ENCODE data around the gene UBE2L5. TPM values are rescaled to one million over a fixed set of nuclear protein-coding genes. Genes with fewer than 3 reads are reported as not detected.

The UBE2L5 gene
- total and polyA plus RNA-seq, 2 of the 13 experiments (the other 11 are each of a cell fraction or from before 2014, with no cell fraction given) = 0.13 TPM; not detected in 1

DNA sequence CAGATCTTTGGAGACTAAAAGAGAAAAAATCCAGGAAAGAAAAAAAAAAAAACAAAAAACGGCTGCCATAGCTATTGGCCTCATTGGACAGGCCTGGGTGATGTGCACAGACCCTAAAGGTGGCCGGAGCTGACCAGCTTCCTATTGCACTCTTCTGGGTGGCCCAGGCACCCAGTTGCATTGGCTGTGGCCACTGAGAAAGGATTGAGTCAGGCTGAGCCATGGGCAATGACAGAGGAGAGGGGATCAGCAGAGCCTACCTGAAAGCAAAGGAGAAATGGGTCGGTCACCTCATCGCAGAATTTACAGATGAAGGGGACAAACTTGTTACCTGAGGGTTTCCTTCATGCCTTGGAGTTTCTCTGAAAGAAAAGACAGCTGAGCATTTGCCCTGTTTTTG, 26.1 kb downstream of the UBE2L5 start:
- Histone ChIP-seq H3K9me3 (ENCODE audit: low read length) (no peaks in the 10 kb centered on the region), H3K79me2 (ENCODE audit: insufficient read depth, low read length) (no peaks in the 10 kb centered on the region), H4K20me1 (ENCODE audit: insufficient read depth, low read length) (no peaks in the 10 kb centered on the region), H3K4me1 (ENCODE audit: insufficient read depth, low read length) (peaks cover 14% of the 10 kb centered on the region), H3K9ac (ENCODE audit: insufficient read depth, low read depth, low read length) (no peak overlapping the region), H3K27ac (ENCODE audit: extremely low read length, insufficient read depth, low read length) (no peak overlapping the region), H3K36me3 (replicated peaks in 1 of 2; ENCODE audit: control insufficient read depth in 1 of 2, insufficient read depth in 2 of 2, low read length in 2 of 2) (no peaks in the 10 kb centered on the region), H3K4me3 (replicated peaks in 1 of 3; ENCODE audit: insufficient read depth in 1 of 3, low read depth in 2 of 3, low read length in 3 of 3) (no peak overlapping the region), H2AFZ (ENCODE audit: low read length) (no peak overlapping the region), H3K27me3 (ENCODE audit: control insufficient read depth in 1 of 2, insufficient read depth in 2 of 2, low read length in 2 of 2) (peaks cover 0 to 21% of the 10 kb centered on the region in 2 experiments; a peak in 4 of 5 replicates), H3K4me2 (ENCODE audit: low read depth, low read length) (no peak overlapping the region)
- no peak for FAIRE-seq
- POLR2A ChIA-PET = interaction anchor here (1.1 kb wide), 1 partner anchor 14 kb away, joined by 3 read pairs; no protein-coding TSS in a partner anchor
- CTCF ChIA-PET (ENCODE audit: low intra/inter-chr PET ratio, low total read pairs) = no interaction called here
- TF ChIP-seq, protein P1, sequence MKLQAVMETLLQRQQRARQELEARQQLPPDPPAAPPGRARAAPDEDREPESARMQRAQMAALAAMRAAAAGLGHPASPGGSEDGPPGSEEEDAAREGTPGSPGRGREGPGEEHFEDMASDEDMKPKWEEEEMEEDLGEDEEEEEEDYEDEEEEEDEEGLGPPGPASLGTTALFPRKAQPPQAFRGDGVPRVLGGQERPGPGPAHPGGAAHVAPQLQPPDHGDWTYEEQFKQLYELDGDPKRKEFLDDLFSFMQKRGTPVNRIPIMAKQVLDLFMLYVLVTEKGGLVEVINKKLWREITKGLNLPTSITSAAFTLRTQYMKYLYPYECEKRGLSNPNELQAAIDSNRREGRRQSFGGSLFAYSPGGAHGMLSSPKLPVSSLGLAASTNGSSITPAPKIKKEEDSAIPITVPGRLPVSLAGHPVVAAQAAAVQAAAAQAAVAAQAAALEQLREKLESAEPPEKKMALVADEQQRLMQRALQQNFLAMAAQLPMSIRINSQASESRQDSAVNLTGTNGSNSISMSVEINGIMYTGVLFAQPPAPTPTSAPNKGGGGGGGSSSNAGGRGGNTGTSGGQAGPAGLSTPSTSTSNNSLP (IDR thresholded peaks at IDR 0.05; ENCODE audit: low read depth, low read length) = no peak
- TF ChIP-seq SMARCC2 (IDR thresholded peaks at IDR 0.05) (no peak), HNRNPUL1 (IDR thresholded peaks at IDR 0.05; ENCODE audit: low read depth, low read length) (no peak)
- in situ Hi-C loops (cut with HindIII; ENCODE audit: extremely low pct_ligation_motif_present, low pct_unique_long_range_greater_than_20kb) (no loop called here), intact Hi-C loops (cut with micrococcal nuclease; ENCODE audit: unreplicated experiment) (loop anchor here (5.0 kb wide), 1 partner anchor 41 kb away; no protein-coding TSS in a partner anchor)
- no TSS peak for BruUV-seq (replicated peaks)
- 67% methylated on average over 4 of the region's 4 CpGs for WGBS (ENCODE audit: low lambda C conversion rate)
- ATAC-seq = no peak
- DNase-seq (ENCODE audit: low spot score) = no peak

DNA sequence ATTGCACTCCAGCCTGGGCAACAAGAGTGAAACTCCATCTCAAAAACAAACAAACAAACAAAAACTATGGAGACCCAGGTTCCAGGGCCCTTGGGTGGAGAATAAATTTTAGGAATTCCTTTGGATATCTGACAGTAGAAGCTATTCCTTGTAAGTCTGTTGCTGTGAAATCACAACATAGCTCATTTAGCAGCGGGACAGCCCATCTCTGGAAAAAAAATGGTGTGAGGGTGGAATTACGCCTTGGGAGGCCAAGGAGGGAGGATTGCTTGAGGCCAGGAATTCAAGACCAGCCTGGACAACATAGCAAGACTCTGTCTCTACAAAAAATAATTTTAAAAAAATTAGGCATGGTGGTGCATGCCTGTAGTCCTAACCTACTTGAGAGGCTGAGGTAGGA, 27.8 kb downstream of the UBE2L5 start:
- H3K9me3 ChIP-seq (ENCODE audit: low read length) = no peaks in the 10 kb centered on the region
- peaks cover 13% of the 10 kb centered on the region for H3K4me1 ChIP-seq (ENCODE audit: insufficient read depth, low read length)
- no peaks in the 10 kb centered on the region for H3K36me3 ChIP-seq (replicated peaks in 1 of 2; ENCODE audit: control insufficient read depth in 1 of 2, insufficient read depth in 2 of 2, low read length in 2 of 2)
- H3K9ac ChIP-seq (ENCODE audit: insufficient read depth, low read depth, low read length) = no peak overlapping the region
- ChIA-PET CTCF (ENCODE audit: low intra/inter-chr PET ratio, low total read pairs) (no interaction called here), POLR2A (no interaction called here)
- in situ Hi-C loops (cut with HindIII; ENCODE audit: extremely low pct_ligation_motif_present, low pct_unique_long_range_greater_than_20kb) = no loop called here
- DNase-seq (ENCODE audit: low spot score) (no peak), FAIRE-seq (no peak), ATAC-seq (no peak)
- H3K4me2 ChIP-seq (ENCODE audit: low read depth, low read length) = no peak overlapping the region
- H3K79me2 ChIP-seq (ENCODE audit: insufficient read depth, low read length) = no peaks in the 10 kb centered on the region
- no peak overlapping the region for H2AFZ ChIP-seq (ENCODE audit: low read length)
- intact Hi-C loops (cut with micrococcal nuclease; ENCODE audit: unreplicated experiment) = no loop called here
- WGBS (ENCODE audit: low lambda C conversion rate) = 90% methylated on average over 2 of the region's 2 CpGs
- H3K27me3 ChIP-seq (ENCODE audit: control insufficient read depth in 1 of 2, insufficient read depth in 2 of 2, low read length in 2 of 2) = peaks cover 0 to 12% of the 10 kb centered on the region in 2 experiments; a peak in 4 of 5 replicates
- BruUV-seq (replicated peaks) = no TSS peak
- no peak overlapping the region for H3K4me3 ChIP-seq (replicated peaks in 1 of 3; ENCODE audit: insufficient read depth in 1 of 3, low read depth in 2 of 3, low read length in 3 of 3)
- no peaks in the 10 kb centered on the region for H4K20me1 ChIP-seq (ENCODE audit: insufficient read depth, low read length)
- no peak overlapping the region for H3K27ac ChIP-seq (ENCODE audit: extremely low read length, insufficient read depth, low read length)
- TF ChIP-seq, protein P2, sequence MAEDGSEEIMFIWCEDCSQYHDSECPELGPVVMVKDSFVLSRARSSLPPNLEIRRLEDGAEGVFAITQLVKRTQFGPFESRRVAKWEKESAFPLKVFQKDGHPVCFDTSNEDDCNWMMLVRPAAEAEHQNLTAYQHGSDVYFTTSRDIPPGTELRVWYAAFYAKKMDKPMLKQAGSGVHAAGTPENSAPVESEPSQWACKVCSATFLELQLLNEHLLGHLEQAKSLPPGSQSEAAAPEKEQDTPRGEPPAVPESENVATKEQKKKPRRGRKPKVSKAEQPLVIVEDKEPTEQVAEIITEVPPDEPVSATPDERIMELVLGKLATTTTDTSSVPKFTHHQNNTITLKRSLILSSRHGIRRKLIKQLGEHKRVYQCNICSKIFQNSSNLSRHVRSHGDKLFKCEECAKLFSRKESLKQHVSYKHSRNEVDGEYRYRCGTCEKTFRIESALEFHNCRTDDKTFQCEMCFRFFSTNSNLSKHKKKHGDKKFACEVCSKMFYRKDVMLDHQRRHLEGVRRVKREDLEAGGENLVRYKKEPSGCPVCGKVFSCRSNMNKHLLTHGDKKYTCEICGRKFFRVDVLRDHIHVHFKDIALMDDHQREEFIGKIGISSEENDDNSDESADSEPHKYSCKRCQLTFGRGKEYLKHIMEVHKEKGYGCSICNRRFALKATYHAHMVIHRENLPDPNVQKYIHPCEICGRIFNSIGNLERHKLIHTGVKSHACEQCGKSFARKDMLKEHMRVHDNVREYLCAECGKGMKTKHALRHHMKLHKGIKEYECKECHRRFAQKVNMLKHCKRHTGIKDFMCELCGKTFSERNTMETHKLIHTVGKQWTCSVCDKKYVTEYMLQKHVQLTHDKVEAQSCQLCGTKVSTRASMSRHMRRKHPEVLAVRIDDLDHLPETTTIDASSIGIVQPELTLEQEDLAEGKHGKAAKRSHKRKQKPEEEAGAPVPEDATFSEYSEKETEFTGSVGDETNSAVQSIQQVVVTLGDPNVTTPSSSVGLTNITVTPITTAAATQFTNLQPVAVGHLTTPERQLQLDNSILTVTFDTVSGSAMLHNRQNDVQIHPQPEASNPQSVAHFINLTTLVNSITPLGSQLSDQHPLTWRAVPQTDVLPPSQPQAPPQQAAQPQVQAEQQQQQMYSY (CRISPR knock-in tag; IDR thresholded peaks at IDR 0.05) = no peak
- TF ChIP-seq ZC3H13 (CRISPR knock-in tag; IDR thresholded peaks at IDR 0.05) = no peak
- TF ChIP-seq, protein P3, sequence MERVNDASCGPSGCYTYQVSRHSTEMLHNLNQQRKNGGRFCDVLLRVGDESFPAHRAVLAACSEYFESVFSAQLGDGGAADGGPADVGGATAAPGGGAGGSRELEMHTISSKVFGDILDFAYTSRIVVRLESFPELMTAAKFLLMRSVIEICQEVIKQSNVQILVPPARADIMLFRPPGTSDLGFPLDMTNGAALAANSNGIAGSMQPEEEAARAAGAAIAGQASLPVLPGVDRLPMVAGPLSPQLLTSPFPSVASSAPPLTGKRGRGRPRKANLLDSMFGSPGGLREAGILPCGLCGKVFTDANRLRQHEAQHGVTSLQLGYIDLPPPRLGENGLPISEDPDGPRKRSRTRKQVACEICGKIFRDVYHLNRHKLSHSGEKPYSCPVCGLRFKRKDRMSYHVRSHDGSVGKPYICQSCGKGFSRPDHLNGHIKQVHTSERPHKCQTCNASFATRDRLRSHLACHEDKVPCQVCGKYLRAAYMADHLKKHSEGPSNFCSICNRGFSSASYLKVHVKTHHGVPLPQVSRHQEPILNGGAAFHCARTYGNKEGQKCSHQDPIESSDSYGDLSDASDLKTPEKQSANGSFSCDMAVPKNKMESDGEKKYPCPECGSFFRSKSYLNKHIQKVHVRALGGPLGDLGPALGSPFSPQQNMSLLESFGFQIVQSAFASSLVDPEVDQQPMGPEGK (CRISPR knock-in tag; IDR thresholded peaks at IDR 0.05) = no peak
- TF ChIP-seq, protein P4, sequence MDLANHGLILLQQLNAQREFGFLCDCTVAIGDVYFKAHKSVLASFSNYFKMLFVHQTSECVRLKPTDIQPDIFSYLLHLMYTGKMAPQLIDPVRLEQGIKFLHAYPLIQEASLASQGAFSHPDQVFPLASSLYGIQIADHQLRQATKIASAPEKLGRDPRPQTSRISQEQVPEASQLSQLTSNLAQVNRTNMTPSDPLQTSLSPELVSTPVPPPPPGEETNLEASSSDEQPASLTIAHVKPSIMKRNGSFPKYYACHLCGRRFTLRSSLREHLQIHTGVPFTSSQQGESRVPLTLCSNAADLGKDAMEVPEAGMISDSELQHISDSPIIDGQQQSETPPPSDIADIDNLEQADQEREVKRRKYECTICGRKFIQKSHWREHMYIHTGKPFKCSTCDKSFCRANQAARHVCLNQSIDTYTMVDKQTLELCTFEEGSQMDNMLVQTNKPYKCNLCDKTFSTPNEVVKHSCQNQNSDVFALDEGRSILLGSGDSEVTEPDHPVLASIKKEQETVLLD (CRISPR knock-in tag; IDR thresholded peaks at IDR 0.05; ENCODE audit: low read depth) = no peak
- TF ChIP-seq TAF1 (CRISPR knock-in tag; IDR thresholded peaks at IDR 0.05) = no peak
- TF ChIP-seq ZNF891 (CRISPR knock-in tag; IDR thresholded peaks at IDR 0.05) = no peak
- TF ChIP-seq NKX3-1 (CRISPR knock-in tag; IDR thresholded peaks at IDR 0.05) = no peak

Data from HepG2 (cell line).